Hepatocyte (in vitro differentiated cells): ENCODE results near the gene EIF6.

Source experiments
- CTCF ChIP-seq: fragments of 200-600 bp; sonication (generic); IDR thresholded peaks from 2 replicates; pipeline ENCODE4 v1.5.1; 2016; ENCODE audit warnings: antibody characterized with exemption, mild to moderate bottlenecking; ENCODE audit not compliant: poor library complexity
- EZH2phosphoT487 ChIP-seq: fragments of 200-600 bp; sonication (generic); IDR thresholded peaks from one replicate; pipeline ENCODE4 v1.6.1; 2018; ENCODE audit warnings: antibody characterized with exemption, mild to moderate bottlenecking, low read depth, moderate library complexity; ENCODE audit not compliant: unreplicated experiment, severe bottlenecking

- TF ChIP-seq CTCF (no peak), EZH2phosphoT487 (no peak)
Observed at GRCh38 chr20:35257175-35257909, 27.2 kb downstream of the EIF6 start.
